Lower leg skin (tissue), 3 donors: ENCODE measurements around the gene HAND1.

Experiments
- POLR2A ChIP-seq, 2 donors: fragments of 450-650 bp; IDR thresholded peaks; one replicate each; pipeline ENCODE4 v1.6.1; 2016 to 2017; ENCODE audit warnings: antibody characterized with exemption in 2 of 2, mild to moderate bottlenecking in 1 of 2, moderate library complexity in 1 of 2
- TF ChIP-seq, protein P1 (sequence below), 3 donors: fragments of 450-650 bp; IDR thresholded peaks; one replicate each; pipeline ENCODE4 v1.5.1; 2016; ENCODE audit warnings: antibody characterized with exemption in 3 of 3, mild to moderate bottlenecking in 3 of 3, moderate library complexity in 2 of 3

DNA sequence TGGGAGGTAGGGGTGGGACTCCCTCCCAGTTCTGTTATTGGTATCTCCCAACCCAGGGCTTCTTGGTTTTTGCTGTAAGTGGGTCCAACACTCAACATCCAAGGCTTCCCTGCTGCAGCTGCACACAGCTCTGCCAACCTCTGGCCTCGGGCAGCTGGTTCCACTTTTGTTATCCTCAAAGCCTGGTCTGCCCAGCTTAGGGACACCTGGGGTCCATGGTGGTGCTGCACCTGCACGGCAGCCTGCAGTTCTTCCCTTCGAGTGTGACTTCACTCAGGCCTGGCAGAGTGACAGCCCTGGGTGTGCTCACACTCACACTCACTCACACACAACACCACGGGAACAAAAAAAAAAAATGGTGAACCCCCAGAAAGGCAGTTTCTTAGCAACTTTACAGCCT lies 47.6 kb downstream of the HAND1 start:
- TF ChIP-seq POLR2A (IDR thresholded peaks at IDR 0.05) = no peak
- TF ChIP-seq, protein P1, sequence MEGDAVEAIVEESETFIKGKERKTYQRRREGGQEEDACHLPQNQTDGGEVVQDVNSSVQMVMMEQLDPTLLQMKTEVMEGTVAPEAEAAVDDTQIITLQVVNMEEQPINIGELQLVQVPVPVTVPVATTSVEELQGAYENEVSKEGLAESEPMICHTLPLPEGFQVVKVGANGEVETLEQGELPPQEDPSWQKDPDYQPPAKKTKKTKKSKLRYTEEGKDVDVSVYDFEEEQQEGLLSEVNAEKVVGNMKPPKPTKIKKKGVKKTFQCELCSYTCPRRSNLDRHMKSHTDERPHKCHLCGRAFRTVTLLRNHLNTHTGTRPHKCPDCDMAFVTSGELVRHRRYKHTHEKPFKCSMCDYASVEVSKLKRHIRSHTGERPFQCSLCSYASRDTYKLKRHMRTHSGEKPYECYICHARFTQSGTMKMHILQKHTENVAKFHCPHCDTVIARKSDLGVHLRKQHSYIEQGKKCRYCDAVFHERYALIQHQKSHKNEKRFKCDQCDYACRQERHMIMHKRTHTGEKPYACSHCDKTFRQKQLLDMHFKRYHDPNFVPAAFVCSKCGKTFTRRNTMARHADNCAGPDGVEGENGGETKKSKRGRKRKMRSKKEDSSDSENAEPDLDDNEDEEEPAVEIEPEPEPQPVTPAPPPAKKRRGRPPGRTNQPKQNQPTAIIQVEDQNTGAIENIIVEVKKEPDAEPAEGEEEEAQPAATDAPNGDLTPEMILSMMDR (IDR thresholded peaks at IDR 0.05) = no peak
